BLaER1 (cell line): ENCODE results near the gene STARD3.

Source experiments
- H3K27ac ChIP-seq: shearing (Covaris generic); formaldehyde crosslinking; 2 replicates; pipeline ENCODE4 v1.8.1; 2022
- H3K27me3 ChIP-seq: shearing (Covaris generic); formaldehyde crosslinking; 2 replicates; pipeline ENCODE4 v1.8.1; 2022
- H3K36me3 ChIP-seq: shearing (Covaris generic); formaldehyde crosslinking; 2 replicates; pipeline ENCODE4 v1.8.1; 2022
- H3K4me1 ChIP-seq: shearing (Covaris generic); formaldehyde crosslinking; 2 replicates; pipeline ENCODE4 v1.8.1; 2022
- H3K4me2 ChIP-seq: shearing (Covaris generic); formaldehyde crosslinking; 2 replicates; pipeline ENCODE4 v1.8.1; 2022
- H3K4me3 ChIP-seq: shearing (Covaris generic); formaldehyde crosslinking; 2 replicates; pipeline ENCODE4 v1.8.1; 2022
- H3K9ac ChIP-seq: shearing (Covaris generic); formaldehyde crosslinking; 2 replicates; pipeline ENCODE4 v1.8.1; 2022
- H3K9me3 ChIP-seq: shearing (Covaris generic); formaldehyde crosslinking; 2 replicates; pipeline ENCODE4 v1.8.1; 2022
- H4K20me1 ChIP-seq: shearing (Covaris generic); formaldehyde crosslinking; 2 replicates; pipeline ENCODE4 v1.8.1; 2022
- Cebpa-rat ChIP-seq: shearing (Covaris generic); IDR thresholded peaks from 2 replicates; pipeline ENCODE4 v1.8.1; 2022

Gene STARD3

GRCh38 chr17:39659279-39660010 lies 22.5 kb downstream of the STARD3 start:
- TF ChIP-seq Cebpa-rat, result no peak
- peaks cover 81% of the 10 kb centered on the region for H3K4me1 ChIP-seq
- peak overlapping the region; percentile 89 for H3K4me2 ChIP-seq
- H3K9ac ChIP-seq, result peak overlapping the region; percentile 69
- peaks cover 5% of the 10 kb centered on the region; the same call in 1 of the 2 replicates for H3K27me3 ChIP-seq
- peaks cover 59% of the 10 kb centered on the region for H3K36me3 ChIP-seq
- no peaks in the 10 kb centered on the region for H3K9me3 ChIP-seq
- H4K20me1 ChIP-seq, result peaks cover 78% of the 10 kb centered on the region
- peak overlapping the region; percentile 42 for H3K4me3 ChIP-seq
- H3K27ac ChIP-seq, result peak overlapping the region; percentile 83

- no peak for TF ChIP-seq Cebpa-rat
- Histone ChIP-seq H3K4me2 (peak overlapping the region; percentile 89), H3K4me3 (peak overlapping the region; percentile 42), H3K27ac (peak overlapping the region; percentile 83), H3K9me3 (no peaks in the 10 kb centered on the region), H3K36me3 (peaks cover 54% of the 10 kb centered on the region), H3K4me1 (peaks cover 81% of the 10 kb centered on the region), H4K20me1 (peaks cover 78% of the 10 kb centered on the region), H3K27me3 (peaks cover 5% of the 10 kb centered on the region; the same call in 1 of the 2 replicates), H3K9ac (peak overlapping the region; percentile 69)
Observed at GRCh38 chr17:39660011-39660360, 23.0 kb downstream of the STARD3 start.

GRCh38 chr17:39660397-39661385 lies 23.7 kb downstream of the STARD3 start:
- Histone ChIP-seq H3K27me3 (peaks cover 6% of the 10 kb centered on the region; the same call in 1 of the 2 replicates), H3K9ac (peak overlapping the region; percentile 69), H3K4me2 (peak overlapping the region; percentile 89), H3K4me3 (peak overlapping the region; percentile 42), H3K36me3 (peaks cover 51% of the 10 kb centered on the region), H3K27ac (peak overlapping the region; percentile 83), H3K4me1 (peaks cover 87% of the 10 kb centered on the region), H3K9me3 (no peaks in the 10 kb centered on the region), H4K20me1 (peaks cover 78% of the 10 kb centered on the region)
- TF ChIP-seq Cebpa-rat, result no peak

- Histone ChIP-seq H4K20me1 (peaks cover 73% of the 10 kb centered on the region), H3K9me3 (no peaks in the 10 kb centered on the region), H3K4me3 (no peak overlapping the region), H3K4me1 (peaks cover 99% of the 10 kb centered on the region), H3K4me2 (peak overlapping the region; percentile 89), H3K36me3 (peaks cover 42% of the 10 kb centered on the region), H3K27me3 (peaks cover 19% of the 10 kb centered on the region), H3K9ac (0 out of 2 replicates have a peak overlapping the region, but pooled peaks have one; percentile 28), H3K27ac (peak overlapping the region; percentile 52; the same call in 1 of the 2 replicates)
- TF ChIP-seq Cebpa-rat, result no peak
Observed at GRCh38 chr17:39661744-39662541, 25.0 kb downstream of the STARD3 start.

- Histone ChIP-seq H3K9me3 (no peaks in the 10 kb centered on the region), H3K27me3 (peaks cover 27% of the 10 kb centered on the region), H3K36me3 (peaks cover 35% of the 10 kb centered on the region), H3K27ac (peak overlapping the region; percentile 52; the same call in 1 of the 2 replicates), H3K4me3 (no peak overlapping the region), H3K4me1 (peaks cover 98% of the 10 kb centered on the region), H3K9ac (no peak overlapping the region), H3K4me2 (peak overlapping the region; percentile 89), H4K20me1 (peaks cover 70% of the 10 kb centered on the region)
- TF ChIP-seq Cebpa-rat, result no peak
Observed at GRCh38 chr17:39662551-39663339, 25.8 kb downstream of the STARD3 start.

- Histone ChIP-seq H3K4me1 (peaks cover 96% of the 10 kb centered on the region), H3K4me2 (peak overlapping the region; percentile 89), H3K27ac (no peak overlapping the region), H3K27me3 (peaks cover 27% of the 10 kb centered on the region), H3K9ac (no peak overlapping the region), H3K36me3 (peaks cover 29% of the 10 kb centered on the region), H4K20me1 (peaks cover 64% of the 10 kb centered on the region), H3K4me3 (no peak overlapping the region), H3K9me3 (no peaks in the 10 kb centered on the region)
- no peak for TF ChIP-seq Cebpa-rat
Observed at GRCh38 chr17:39663340-39663687, 26.4 kb downstream of the STARD3 start.

- Histone ChIP-seq H3K36me3 (peaks cover 28% of the 10 kb centered on the region), H3K9me3 (no peaks in the 10 kb centered on the region), H3K27me3 (peaks cover 33% of the 10 kb centered on the region), H3K4me1 (peaks cover 96% of the 10 kb centered on the region), H4K20me1 (peaks cover 58% of the 10 kb centered on the region), H3K4me2 (peak overlapping the region; percentile 86), H3K4me3 (no peak overlapping the region), H3K9ac (no peak overlapping the region), H3K27ac (peak overlapping the region; percentile 35; the same call in 1 of the 2 replicates)
- no peak for TF ChIP-seq Cebpa-rat
Observed at GRCh38 chr17:39663688-39664580, 27.0 kb downstream of the STARD3 start.
